Measurements from ENCODE around the gene C6orf141. TPM values are rescaled to one million over a fixed set of nuclear protein-coding genes. Genes with fewer than 3 reads are reported as not detected.
"Not testable (repeated sequence)": the region's sequence is repeated elsewhere in the genome, so short reads cannot be mapped to it uniquely, and the experiment has no call there.

Gene C6orf141
- total RNA-seq, 4 donors from 2014 or later, result 2.8 to 25.2 (median 4.8) TPM

DNA sequence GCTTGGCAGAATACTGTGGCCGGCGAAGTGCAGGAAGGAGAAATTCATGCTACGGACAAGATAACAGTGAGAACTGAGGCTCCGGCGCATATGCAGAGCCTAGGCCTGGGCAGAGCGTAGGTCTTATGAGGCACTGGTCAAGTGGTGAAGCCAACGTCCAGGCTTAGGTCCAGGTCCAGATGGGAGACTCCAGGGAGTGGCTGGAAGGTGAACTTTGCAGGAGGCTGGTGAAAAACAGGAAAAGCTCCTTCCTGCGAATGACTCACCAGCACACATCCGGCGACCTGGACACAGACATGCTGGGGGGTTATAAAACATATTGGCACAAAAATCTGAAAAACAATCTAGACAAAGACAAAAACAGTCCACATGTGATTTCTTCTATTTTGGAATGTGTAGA lies 15.4 kb downstream of the C6orf141 start:
- DNase-seq (ENCODE audit: low spot score) (no peak), ATAC-seq (ENCODE audit: low FRiP score) (no peak)
- TF ChIP-seq, protein P1, sequence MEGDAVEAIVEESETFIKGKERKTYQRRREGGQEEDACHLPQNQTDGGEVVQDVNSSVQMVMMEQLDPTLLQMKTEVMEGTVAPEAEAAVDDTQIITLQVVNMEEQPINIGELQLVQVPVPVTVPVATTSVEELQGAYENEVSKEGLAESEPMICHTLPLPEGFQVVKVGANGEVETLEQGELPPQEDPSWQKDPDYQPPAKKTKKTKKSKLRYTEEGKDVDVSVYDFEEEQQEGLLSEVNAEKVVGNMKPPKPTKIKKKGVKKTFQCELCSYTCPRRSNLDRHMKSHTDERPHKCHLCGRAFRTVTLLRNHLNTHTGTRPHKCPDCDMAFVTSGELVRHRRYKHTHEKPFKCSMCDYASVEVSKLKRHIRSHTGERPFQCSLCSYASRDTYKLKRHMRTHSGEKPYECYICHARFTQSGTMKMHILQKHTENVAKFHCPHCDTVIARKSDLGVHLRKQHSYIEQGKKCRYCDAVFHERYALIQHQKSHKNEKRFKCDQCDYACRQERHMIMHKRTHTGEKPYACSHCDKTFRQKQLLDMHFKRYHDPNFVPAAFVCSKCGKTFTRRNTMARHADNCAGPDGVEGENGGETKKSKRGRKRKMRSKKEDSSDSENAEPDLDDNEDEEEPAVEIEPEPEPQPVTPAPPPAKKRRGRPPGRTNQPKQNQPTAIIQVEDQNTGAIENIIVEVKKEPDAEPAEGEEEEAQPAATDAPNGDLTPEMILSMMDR (IDR thresholded peaks at IDR 0.05), result no peak

DNA sequence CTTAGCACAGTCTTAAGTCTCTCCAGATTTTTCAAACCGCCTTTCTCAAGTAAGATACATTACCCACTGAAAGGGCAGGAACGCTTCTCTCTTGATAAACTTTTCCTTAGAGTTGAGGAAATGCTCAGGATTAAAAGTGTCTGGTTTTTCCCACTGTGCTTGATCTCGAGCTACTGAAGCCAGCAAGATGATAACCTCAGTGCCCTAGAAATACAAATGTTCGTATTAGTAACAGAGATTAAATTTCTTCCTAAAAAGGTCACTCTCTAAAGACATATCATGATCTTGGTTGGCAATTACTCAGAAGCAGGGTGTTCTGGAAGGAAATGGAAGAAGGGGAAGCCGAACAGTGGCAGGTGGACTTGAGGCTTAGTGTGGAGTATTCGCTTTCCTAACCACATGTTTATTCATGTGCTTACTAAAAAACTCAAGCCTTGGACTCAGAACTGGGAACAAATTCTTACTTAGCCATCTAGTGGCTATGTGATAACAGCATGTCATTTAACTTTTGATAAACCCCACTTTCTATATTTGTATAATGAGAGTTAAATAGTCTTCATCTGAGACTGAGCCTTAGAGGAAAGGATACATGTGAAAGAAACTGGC lies 20.1 kb downstream of the C6orf141 start:
- ATAC-seq (ENCODE audit: low FRiP score), result no peak
- TF ChIP-seq, protein P1 (IDR thresholded peaks at IDR 0.05), result no peak
- DNase-seq (ENCODE audit: low spot score), result no peak

DNA sequence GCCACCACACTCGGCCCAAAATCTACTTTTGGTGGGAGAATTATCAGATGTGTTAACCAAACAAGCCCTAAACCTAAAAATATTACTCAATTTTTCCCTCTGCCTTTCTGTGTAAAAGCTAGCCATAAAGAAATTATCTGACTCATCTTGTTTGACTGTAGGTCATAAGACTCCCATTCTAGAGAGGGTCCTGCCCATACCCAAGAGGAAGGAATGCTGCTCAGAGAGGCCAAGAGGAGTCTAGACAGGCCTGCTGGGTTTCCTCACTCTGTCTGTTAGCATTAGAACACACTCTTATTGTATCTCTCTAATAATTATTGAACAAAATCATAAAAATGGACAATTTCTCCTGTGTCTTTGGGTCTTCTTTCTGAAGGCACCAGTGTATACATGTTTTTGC lies 26.1 kb downstream of the C6orf141 start:
- ATAC-seq (ENCODE audit: low FRiP score), result no peak
- DNase-seq (ENCODE audit: low spot score), result no peak
- TF ChIP-seq, protein P1 (IDR thresholded peaks at IDR 0.05), result no peak

DNA sequence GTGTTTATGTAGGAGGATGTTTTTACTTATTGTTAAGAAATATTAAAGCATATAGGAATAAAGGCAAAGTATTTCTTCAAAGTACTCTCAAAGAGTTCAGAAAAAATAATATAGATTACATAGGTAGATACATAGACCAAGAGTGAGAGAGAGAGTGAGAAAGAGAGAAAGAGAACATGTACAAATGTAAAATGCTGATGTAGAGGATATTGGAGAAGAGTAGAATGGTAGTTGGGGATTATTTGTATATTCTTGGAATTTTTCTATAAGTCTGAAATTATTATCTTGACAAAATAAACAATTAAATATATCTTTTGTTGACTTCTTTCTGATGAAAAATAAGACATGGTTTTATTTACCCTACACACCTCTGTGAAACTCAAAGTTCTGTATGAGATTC lies 29.2 kb downstream of the C6orf141 start:
- ATAC-seq (ENCODE audit: low FRiP score) (no peak), DNase-seq (ENCODE audit: low spot score) (no peak)
- TF ChIP-seq, protein P1 (IDR thresholded peaks at IDR 0.05), result no peak

DNA sequence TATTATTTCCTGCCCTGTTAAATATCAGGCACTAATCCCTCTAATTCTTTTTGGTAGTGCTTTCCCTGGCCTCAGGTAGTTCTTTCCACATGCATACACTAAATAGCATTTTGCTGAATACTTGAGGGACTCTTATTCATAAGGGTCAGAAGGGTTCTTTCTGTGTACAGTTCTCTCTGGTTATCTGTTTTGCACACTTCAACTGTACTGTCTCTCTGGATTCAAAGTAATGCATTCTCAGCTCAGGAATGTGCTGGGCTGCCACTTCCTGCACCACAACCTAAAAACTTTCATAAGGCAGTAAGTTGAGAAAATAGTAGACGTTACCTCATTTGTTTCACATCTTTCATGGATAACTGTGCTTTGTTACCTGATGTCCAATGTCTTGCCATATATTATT lies 32.1 kb downstream of the C6orf141 start:
- DNase-seq (ENCODE audit: low spot score) (no peak), ATAC-seq (ENCODE audit: low FRiP score) (no peak)
- TF ChIP-seq, protein P1 (IDR thresholded peaks at IDR 0.05), result no peak

DNA sequence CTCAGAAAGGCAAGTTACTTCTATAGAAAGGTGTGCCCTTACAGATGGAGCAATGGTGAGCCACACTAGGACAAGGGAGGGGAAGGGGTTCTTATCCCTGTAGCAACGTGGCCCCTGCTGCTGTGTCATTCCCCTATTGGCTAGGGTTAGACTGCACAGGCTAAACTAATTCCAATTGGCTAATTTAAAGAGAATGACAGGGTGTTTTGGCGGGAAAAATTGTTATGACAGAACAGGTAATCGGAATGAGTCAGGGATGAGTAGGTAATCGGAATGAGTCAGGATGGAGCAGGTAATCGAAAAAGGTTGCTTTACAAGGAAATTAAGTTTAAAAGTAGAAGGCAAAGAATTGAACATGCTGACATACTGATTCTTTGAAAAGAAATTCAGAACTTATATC lies 36.8 kb downstream of the C6orf141 start:
- ATAC-seq (ENCODE audit: low FRiP score); DNase-seq (ENCODE audit: low spot score): not testable (repeated sequence)

Other genes with a start within 250 kb of the C6orf141 start
- gene MMUT, start 87.4 kb upstream of the C6orf141 start, total RNA-seq, result 10 to 100 TPM; 10.8 to 18.1 (median 15.4) TPM
- 1 to 10 TPM; 1.8 to 6.8 (median 4.5) TPM for gene CENPQ, start 87.3 kb upstream of the C6orf141 start, total RNA-seq
- not detected for gene GLYATL3, start 50.7 kb upstream of the C6orf141 start, total RNA-seq
- not detected for gene RHAG, start 86.2 kb downstream of the C6orf141 start, total RNA-seq
- gene CRISP2, start 162.9 kb downstream of the C6orf141 start, total RNA-seq, result not detected
- gene CRISP3, start 193.7 kb downstream of the C6orf141 start, total RNA-seq, result not detected
- not detected for gene PGK2, start 236.6 kb downstream of the C6orf141 start, total RNA-seq